ENCODE measurements around the gene NCOA3.
A peak's percentile ranks its signal among the peaks of the same experiment; 100 is the strongest.

The NCOA3 gene

GRCh38 chr20:47687095-47687987 is 185.7 kb downstream of the NCOA3 start:
- DNase-seq, result no peak

DNA sequence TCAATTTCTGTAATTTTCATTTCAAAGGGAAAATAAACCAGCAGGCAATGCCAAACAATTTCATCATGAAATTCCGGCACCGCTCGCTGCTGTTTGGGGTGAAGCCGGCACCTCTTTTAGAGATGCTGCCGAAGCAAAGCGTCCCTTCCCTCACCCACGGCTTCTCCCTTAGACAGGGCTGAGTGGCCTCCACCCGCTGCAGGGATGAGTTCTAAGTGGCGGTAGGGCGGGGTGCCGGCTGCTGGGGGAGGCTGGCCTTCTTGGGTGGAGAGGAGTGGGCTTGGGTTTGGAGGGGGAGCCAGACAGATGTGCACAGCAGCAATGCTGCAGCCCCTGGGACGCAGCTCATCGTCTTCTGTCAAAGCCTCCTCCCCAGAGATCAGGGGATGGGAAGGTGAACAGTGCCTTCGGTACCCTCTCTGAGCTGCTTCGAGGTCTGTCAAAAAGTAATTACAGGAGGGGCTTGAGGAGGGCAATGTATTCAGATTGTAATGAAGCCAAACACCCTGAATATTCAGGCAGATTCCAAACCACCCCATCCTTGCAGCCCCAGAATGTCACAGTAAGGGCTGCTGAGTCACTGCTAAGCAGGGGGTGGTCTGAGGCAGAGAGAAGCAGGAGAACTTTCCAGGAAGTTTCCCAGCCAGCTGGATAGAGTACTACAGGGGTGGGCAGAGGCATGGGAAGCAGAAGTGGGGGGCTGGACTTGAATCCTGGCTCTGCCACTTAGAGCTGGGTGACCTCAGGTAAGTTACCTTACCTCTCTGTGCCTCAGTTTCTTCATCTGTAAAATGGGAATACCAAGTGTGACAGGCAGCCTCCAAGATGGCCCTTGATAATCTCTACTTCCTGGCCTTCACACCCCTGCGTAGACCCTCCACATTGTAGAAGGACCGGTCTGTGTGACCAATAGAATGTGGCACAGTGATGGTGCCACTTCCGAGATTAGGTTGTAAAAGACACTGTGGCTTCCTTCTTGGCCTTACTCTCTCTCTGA is 187.0 kb downstream of the NCOA3 start:
- no peak for DNase-seq

DNA sequence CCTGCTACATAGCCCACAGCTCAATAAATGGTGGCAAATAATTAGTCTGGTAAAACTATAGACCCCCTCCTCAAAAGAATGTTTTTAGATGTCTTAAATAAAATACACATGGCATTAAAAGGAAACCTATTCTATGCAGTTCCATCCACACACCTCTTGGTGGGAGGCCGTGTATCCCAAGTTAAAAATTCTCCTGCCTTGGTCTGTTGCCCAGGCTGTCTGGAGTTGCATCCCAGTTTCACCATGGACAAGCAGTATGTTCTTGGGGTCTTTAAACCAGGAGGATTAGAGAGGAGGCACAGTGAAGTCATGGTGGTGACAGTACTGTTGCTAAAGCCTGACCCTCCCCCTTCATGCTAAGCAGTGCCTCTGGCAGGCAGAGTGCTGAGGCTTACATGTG is 188.0 kb downstream of the NCOA3 start:
- DNase-seq, result no peak

DNA sequence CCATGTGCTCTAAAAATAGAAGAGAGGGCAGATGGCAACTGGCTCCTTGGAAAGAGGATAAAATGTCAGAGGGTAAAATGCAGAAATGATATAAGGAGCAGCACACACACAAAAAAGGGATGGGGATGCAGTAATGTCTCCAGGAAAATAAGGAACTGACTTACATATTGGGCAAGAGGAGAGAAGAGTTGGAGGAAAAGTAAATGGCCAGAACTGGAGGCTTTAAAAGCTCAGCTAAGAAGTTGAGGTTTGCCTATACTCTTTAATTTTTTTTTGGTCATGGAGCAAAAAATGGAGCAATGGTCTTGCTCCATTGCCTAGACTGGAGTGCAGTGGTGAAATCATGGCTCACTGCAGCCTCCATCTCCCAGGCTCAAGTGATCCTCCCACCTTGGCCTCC is 189.9 kb downstream of the NCOA3 start:
- DNase-seq, result peak; percentile 85

DNA sequence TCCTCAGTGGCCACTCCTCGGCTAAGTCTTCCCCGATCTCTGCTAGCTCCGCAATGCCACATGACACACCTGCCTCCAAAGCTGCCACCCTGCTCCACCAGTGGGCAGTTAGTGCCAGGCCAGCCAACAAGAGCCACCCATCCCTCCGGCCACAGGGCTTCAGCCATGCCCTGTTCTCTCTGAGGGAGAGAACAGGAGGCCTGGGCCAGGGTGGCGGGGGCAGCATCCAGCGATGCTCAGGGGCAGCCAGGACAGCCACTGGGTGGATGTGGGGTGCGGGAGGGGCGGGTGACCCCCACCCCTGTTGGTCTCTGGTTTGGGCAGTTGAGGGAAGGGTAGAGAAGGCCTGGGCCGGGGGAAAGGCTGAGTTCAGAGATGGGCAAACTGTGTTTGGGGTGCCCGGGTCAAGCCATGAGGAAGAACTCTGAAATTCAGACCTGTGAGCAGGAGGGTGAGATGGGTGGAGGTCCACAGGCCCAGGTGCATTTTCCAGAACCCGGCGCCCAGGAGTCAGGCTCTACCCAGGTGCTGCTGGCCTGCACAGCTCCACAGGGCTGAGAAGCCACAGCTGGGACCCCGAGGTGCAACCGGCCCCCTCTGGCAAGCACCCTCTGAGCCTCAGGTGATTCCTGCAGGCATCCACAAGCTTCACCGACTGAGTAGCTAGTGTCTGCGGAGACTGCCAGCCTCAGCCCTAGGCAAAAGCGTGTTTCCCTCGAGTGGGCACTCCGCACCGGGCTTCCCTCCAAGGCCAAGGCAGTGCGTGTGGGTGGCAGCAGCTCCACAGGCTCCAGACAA is 192.5 kb downstream of the NCOA3 start:
- DNase-seq, result no peak

GRCh38 chr20:47696856-47697255 is 195.2 kb downstream of the NCOA3 start:
- peak; percentile 45 for DNase-seq

DNA sequence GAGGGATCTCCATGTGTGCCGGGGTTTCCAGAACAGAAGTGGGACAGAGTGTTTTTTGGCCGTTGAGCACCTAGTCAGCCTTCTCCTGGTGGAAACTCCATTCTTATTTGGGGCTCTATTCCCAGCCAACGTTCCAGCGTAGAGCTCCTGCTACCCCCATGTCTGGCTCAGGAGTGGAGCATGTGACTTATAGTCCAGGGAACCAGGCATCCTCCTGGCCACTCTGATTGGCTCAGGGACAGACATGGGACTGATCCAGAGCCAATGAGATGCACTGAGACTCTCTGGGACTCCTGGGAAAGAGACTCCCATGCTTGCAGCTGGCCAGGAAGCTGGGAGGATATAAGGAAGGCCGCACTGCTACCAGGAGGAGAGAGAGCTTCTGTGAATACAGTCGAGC is 196.5 kb downstream of the NCOA3 start:
- DNase-seq, result no peak

GRCh38 chr20:47699818-47700217 is 198.1 kb downstream of the NCOA3 start:
- no peak for DNase-seq

- DNase-seq, result no peak
These were observed 198.6 kb downstream of the NCOA3 start for GRCh38 chr20:47700327-47700726.

DNA sequence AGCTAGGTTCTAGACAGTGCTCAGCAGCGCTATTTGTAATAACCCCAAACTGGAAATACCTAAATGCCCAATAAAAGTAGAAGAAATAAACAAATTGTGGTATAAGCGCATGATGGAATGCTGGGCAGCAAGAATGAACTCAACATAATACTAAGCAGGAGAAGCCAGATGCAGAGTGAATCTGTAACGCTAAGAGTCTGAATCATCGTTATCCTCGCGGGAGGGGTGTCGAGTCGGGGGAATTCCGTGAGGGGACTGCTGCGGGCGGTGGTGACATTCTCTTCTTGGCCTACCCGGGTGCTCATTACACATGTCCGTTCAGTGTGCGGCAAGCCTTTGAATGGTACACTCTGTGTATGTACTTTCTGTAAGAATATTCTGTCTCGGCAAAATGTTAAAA is 199.9 kb downstream of the NCOA3 start:
- no peak for DNase-seq

- no peak for DNase-seq
These were observed 202.1 kb downstream of the NCOA3 start for GRCh38 chr20:47703748-47704147.

DNA sequence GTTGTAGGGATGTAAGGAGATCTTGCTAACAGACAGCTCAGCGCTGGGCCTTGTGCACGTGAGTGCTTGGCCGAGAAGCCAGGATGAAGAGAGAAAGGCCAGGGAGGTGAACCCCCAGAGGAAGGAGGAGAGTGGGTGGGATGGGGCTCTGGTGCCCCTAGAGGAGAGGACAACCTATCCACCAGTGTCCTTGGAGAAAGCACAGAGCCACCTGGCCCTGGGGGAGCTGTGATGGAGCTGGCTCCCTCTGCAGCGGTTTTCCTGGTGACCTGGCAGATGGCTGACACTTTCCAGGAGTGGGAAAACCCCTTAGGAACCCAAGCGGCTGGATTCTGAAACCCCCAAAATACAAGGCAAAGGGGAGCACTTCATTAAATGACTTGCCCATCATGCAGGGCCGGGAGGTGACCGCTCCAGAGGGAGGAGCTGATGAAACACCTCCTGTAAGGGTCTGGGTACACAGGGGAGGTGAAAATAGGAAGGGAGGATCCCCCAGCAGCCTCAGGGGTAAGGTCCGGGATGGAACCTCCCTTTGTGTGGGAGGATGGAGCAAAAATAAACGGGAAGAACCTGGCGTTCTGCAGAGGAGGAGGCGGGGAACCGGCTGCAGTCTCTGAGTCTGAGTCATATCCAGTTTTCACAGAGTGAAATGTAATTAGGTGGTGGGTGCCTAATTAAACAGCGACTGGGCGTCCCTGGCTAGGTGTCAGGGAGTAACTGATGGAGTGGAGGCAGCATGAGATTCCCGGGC is 203.2 kb downstream of the NCOA3 start:
- DNase-seq, result no peak

- DNase-seq, result no peak
These were observed 203.8 kb downstream of the NCOA3 start for GRCh38 chr20:47705497-47705856.

DNA sequence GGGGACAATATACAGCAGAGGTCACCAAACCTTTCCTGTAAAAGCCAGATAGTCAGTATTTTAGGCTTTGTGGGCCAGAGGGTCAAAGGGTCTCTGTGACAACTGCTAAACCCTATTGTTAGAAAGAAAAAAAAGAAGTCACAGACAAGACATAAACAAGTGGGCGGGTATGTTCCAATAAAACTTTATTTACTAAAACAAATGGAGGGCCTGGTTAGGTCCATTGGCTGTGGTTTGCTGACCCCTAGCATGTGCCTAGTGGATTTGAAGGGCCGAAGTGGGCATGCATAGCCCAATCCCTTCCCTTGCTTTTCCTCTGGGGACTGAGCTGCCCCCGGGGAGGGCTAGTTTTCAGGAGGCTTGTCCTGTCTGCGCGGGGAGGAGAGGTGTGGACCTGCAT is 204.7 kb downstream of the NCOA3 start:
- no peak for DNase-seq
